Neural cell (in vitro differentiated cells): ENCODE measurements around the gene OVOL1. TPM values are rescaled to one million over a fixed set of nuclear protein-coding genes. Genes with fewer than 3 reads are reported as not detected.

Experiments
- H2AFZ ChIP-seq: fragments of 200-600, 300-800 bp; sonication (generic), shearing (Covaris generic); 2 replicates; pipeline ENCODE4 v1.6.0; 2014; ENCODE audit warnings: low read depth, mild to moderate bottlenecking, antibody characterized with exemption, low read length, moderate library complexity
- H3F3A ChIP-seq: fragments of 200-600 bp; shearing (Covaris generic); 2 replicates; pipeline ENCODE4 v1.6.1; 2016; ENCODE audit warnings: mild to moderate bottlenecking, moderate library complexity, mixed read lengths, antibody characterized with exemption, low read length; ENCODE audit not compliant: insufficient read depth, poor library complexity, severe bottlenecking
- H3K27ac ChIP-seq: fragments of 200-600, 300-800 bp; sonication (generic), shearing (Covaris generic); 2 replicates; pipeline ENCODE4 v1.5.1; 2014; ENCODE audit warnings: mild to moderate bottlenecking, low read length, moderate library complexity
- H3K27me3 ChIP-seq: fragments of 300-800, 200-600 bp; sonication (generic), shearing (Covaris generic); 2 replicates; pipeline ENCODE4 v1.6.0; 2014; ENCODE audit warnings: mild to moderate bottlenecking, low read depth, low read length, moderate library complexity; ENCODE audit not compliant: insufficient read depth
- H3K36me3 ChIP-seq: fragments of 300-800, 200-600 bp; sonication (generic), shearing (Covaris generic); 2 replicates; pipeline ENCODE4 v1.5.1; 2014; ENCODE audit warnings: mild to moderate bottlenecking, antibody characterized with exemption, low read length, moderate library complexity; ENCODE audit not compliant: insufficient read depth
- H3K4me2 ChIP-seq: fragments of 300-800, 200-600 bp; sonication (generic), shearing (Covaris generic); 2 replicates; pipeline ENCODE4 v1.6.0; 2014; ENCODE audit warnings: mild to moderate bottlenecking, low read length
- H3K4me3 ChIP-seq: fragments of 300-800, 200-600 bp; sonication (generic), shearing (Covaris generic); 2 replicates; pipeline ENCODE4 v1.5.1; 2014; ENCODE audit warnings: mild to moderate bottlenecking, low read length, moderate library complexity
- H3K79me2 ChIP-seq: fragments of 200-600 bp; shearing (Covaris generic); replicated peaks from 2 replicates; pipeline ENCODE4 v1.6.0; 2014; ENCODE audit warnings: mild to moderate bottlenecking, low read length, moderate library complexity; ENCODE audit not compliant: insufficient read depth
- H3K9ac ChIP-seq: fragments of 300-800, 200-600 bp; sonication (generic), shearing (Covaris generic); 2 replicates; pipeline ENCODE4 v1.6.1; 2016; ENCODE audit warnings: mild to moderate bottlenecking, low read length, mixed read lengths
- H3K9me2 ChIP-seq: fragments of 200-600 bp; shearing (Covaris generic); 2 replicates; pipeline ENCODE4 v1.6.1; 2016; ENCODE audit warnings: mild to moderate bottlenecking, low read length, mixed read lengths; ENCODE audit not compliant: insufficient read depth
- H3K9me3 ChIP-seq: fragments of 200-600, 300-800 bp; sonication (generic), shearing (Covaris generic); 2 replicates; pipeline ENCODE4 v1.6.1; 2016; ENCODE audit warnings: mild to moderate bottlenecking, mixed run types, low read length, moderate library complexity, mixed read lengths
- H4K20me1 ChIP-seq: fragments of 200-600 bp; shearing (Covaris generic); 2 replicates; pipeline ENCODE4 v1.6.1; 2016; ENCODE audit warnings: mild to moderate bottlenecking, mixed run types; ENCODE audit not compliant: insufficient read depth
- EP300 ChIP-seq: fragments of 450-650 bp; conservative IDR thresholded peaks from 2 replicates; pipeline ENCODE4 v1.6.1; 2014; ENCODE audit warnings: antibody characterized with exemption, mild to moderate bottlenecking, moderate library complexity; ENCODE audit not compliant: poor library complexity, severe bottlenecking
- EZH2 ChIP-seq: fragments of 200-600, 300-800 bp; shearing (Covaris generic), sonication (generic); IDR thresholded peaks from 2 replicates; pipeline ENCODE4 v1.6.1; 2014; ENCODE audit warnings: antibody characterized with exemption, low read length, borderline replicate concordance, mild to moderate bottlenecking; ENCODE audit not compliant: insufficient read depth, poor library complexity, severe bottlenecking
- POLR2AphosphoS5 ChIP-seq: IDR thresholded peaks from 2 replicates; pipeline ENCODE4 v1.6.1; 2012
- RAD21 ChIP-seq: fragments of 450-650 bp; conservative IDR thresholded peaks from 2 replicates; pipeline ENCODE4 v1.6.1; 2014; ENCODE audit warnings: antibody characterized with exemption, mild to moderate bottlenecking, moderate library complexity
- REST ChIP-seq: IDR thresholded peaks from 2 replicates; pipeline ENCODE4 v1.6.1; 2012; ENCODE audit warnings: borderline replicate concordance
- polyA plus RNA-seq: library from polyadenylated mRNA; depleted of rRNA; stranded (reverse); fragments of >200 nt; gene quantifications from 2 replicates; pipeline ENCODE4 v1.2.3, GENCODE V29; 2014

Gene OVOL1
- polyA plus RNA-seq, 1 donor from 2014 or later, result not detected

DNA sequence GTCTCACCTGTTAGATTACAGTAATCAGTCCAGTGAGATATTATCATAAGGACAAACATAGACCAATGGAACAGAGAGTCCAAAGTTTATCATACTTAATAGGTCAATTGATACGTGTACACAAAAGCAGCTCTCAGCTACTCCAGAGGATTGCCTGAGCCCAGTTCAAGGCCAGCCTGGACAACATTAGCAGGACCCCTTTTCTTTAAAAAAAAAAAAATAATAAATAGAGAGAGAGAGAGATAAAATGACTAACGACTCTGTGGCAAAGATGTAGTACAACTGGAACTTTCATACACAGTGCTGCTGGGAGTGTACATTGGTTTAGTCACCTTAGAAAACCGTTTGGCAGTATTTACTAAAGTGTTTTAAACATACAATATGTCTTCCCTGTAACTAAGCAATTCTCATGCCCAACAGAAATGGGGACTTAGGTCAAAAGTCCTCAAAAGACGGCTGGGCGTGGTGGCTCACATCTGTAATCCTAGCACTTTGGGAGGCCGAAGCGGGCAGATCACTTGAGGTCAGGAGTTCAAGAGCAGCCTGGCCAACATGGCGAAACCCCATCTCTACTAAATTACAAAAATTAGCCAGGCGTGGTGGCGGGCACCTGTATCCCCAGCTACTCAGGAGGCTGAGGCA is 57.5 kb downstream of the OVOL1 start:
- Histone ChIP-seq H3K9me3 (no peaks in the 10 kb centered on the region), H3K9ac (no peak overlapping the region), H3F3A (no peaks in the 10 kb centered on the region), H3K4me2 (no peak overlapping the region), H2AFZ (no peak overlapping the region), H3K27ac (no peak overlapping the region), H3K9me2 (no peaks in the 10 kb centered on the region), H3K27me3 (no peaks in the 10 kb centered on the region), H4K20me1 (no peaks in the 10 kb centered on the region), H3K79me2 (no peaks in the 10 kb centered on the region), H3K4me3 (no peak overlapping the region), H3K36me3 (no peaks in the 10 kb centered on the region)
- TF ChIP-seq EP300 (no peak), REST (no peak), POLR2AphosphoS5 (no peak), EZH2 (no peak), RAD21 (no peak)

Other genes starting within 250 kb of the OVOL1 start
- 3.5 and 4.6 TPM in 2 replicates for gene LTBP3, start 228.7 kb upstream of the OVOL1 start, polyA plus RNA-seq
- 35.4 and 36.2 TPM in 2 replicates for gene ZNRD2, start 216.6 kb upstream of the OVOL1 start, polyA plus RNA-seq
- 75.1 and 86.1 TPM in 2 replicates for gene FAM89B, start 214.5 kb upstream of the OVOL1 start, polyA plus RNA-seq
- gene EHBP1L1, start 211.0 kb upstream of the OVOL1 start, polyA plus RNA-seq, result 18.3 and 19.8 TPM in 2 replicates
- 1.1 TPM in 1 of 2 replicates, not detected in the other for gene KCNK7, start 191.3 kb upstream of the OVOL1 start, polyA plus RNA-seq
- 3.9 and 6.6 TPM in 2 replicates for gene MAP3K11, start 172.8 kb upstream of the OVOL1 start, polyA plus RNA-seq
- 7.8 and 8.1 TPM in 2 replicates for gene PCNX3, start 171.3 kb upstream of the OVOL1 start, polyA plus RNA-seq
- gene SIPA1, start 149.0 kb upstream of the OVOL1 start, polyA plus RNA-seq, result 0.16 and 6.5 TPM in 2 replicates
- gene RELA, start 124.1 kb upstream of the OVOL1 start, polyA plus RNA-seq, result 19.3 and 19.5 TPM in 2 replicates
- gene KAT5, start 74.8 kb upstream of the OVOL1 start, polyA plus RNA-seq, result 102 and 109 TPM in 2 replicates
- 38.4 and 43.8 TPM in 2 replicates for gene RNASEH2C, start 66.3 kb upstream of the OVOL1 start, polyA plus RNA-seq
- 0.52 and 1.3 TPM in 2 replicates for gene AP5B1, start 6.1 kb upstream of the OVOL1 start, polyA plus RNA-seq
- gene SNX32, start 46.9 kb downstream of the OVOL1 start, polyA plus RNA-seq, result 12.6 and 16.0 TPM in 2 replicates
- gene CFL1, start 71.1 kb downstream of the OVOL1 start, polyA plus RNA-seq, result 1,633 and 1,984 TPM in 2 replicates
- gene MUS81, start 73.4 kb downstream of the OVOL1 start, polyA plus RNA-seq, result 183 and 211 TPM in 2 replicates
- gene EFEMP2, start 85.7 kb downstream of the OVOL1 start, polyA plus RNA-seq, result 0.50 and 0.67 TPM in 2 replicates
- not detected in 2 replicates for gene CTSW, start 92.8 kb downstream of the OVOL1 start, polyA plus RNA-seq
- 248 and 284 TPM in 2 replicates for gene FIBP, start 101.4 kb downstream of the OVOL1 start, polyA plus RNA-seq
- 28.5 TPM in 2 replicates for gene CCDC85B, start 103.6 kb downstream of the OVOL1 start, polyA plus RNA-seq
- gene FOSL1, start 113.3 kb downstream of the OVOL1 start, polyA plus RNA-seq, result 0.68 TPM in 1 of 2 replicates, not detected in the other
- 13.3 and 20.4 TPM in 2 replicates for gene C11orf68, start 132.0 kb downstream of the OVOL1 start, polyA plus RNA-seq
- gene DRAP1, start 132.4 kb downstream of the OVOL1 start, polyA plus RNA-seq, result 242 and 259 TPM in 2 replicates
- 0.34 and 0.53 TPM in 2 replicates for gene TSGA10IP, start 158.4 kb downstream of the OVOL1 start, polyA plus RNA-seq
- 34.9 and 38.4 TPM in 2 replicates for gene SART1, start 174.7 kb downstream of the OVOL1 start, polyA plus RNA-seq
- 34.9 and 35.4 TPM in 2 replicates for gene EIF1AD, start 215.1 kb downstream of the OVOL1 start, polyA plus RNA-seq
- 41.6 and 60.0 TPM in 2 replicates for gene BANF1, start 215.4 kb downstream of the OVOL1 start, polyA plus RNA-seq
- not detected in 2 replicates for gene CST6, start 224.9 kb downstream of the OVOL1 start, polyA plus RNA-seq
- not detected in 2 replicates for gene CATSPER1, start 239.4 kb downstream of the OVOL1 start, polyA plus RNA-seq